ENCODE measurements around the gene TMEM238L. TPM values are rescaled to one million over a fixed set of nuclear protein-coding genes. Genes with fewer than 3 reads are reported as not detected.

The TMEM238L gene
- total RNA-seq, 1 experiment from 2014 or later: not detected

DNA sequence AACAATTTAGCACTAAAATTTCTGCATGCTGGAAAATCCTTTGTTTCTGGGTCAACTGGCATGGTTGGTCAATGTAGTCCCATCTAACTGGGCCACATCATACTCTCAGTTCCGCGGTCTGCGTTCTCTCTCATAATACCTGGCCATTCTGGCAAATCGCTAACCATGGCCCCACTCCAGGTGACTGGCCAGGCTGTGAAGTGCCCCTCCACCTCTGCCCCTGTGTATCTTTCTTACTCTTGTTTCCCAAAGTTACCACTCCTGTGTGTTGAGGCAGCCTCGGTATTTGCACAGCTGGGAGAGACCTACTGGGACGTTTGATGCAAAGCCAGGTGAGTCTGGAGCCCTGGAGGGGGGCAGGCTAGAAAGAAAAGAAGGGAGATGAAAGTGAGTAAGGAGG, 2.0 kb upstream of the TMEM238L start:
- H4K8ac ChIP-seq (replicated peaks; ENCODE audit: insufficient read length, low read depth, low read length): no peak overlapping the region
- H3K18ac ChIP-seq (ENCODE audit: insufficient read length, low read depth, low read length): no peak overlapping the region
- H3K4ac ChIP-seq (ENCODE audit: low read depth, low read length): no peak overlapping the region
- no peak overlapping the region for H4K91ac ChIP-seq (ENCODE audit: insufficient read length, low read depth, low read length)
- Mint-ChIP-seq H3K4me1 (peaks cover 18 to 23% of the 10 kb centered on the region in 2 experiments), H3K27me3 (ENCODE audit: low read depth) (peaks cover 1% of the 10 kb centered on the region; the same call in 1 of the 2 replicates), H3K27ac (no peak overlapping the region), H3K9me3 (no peaks in the 10 kb centered on the region), H3K36me3 (ENCODE audit: insufficient read depth in 1 of 3, low read depth in 3 of 3) (no peaks in the 10 kb centered on the region), H3K4me3 (no peak overlapping the region)
- H3K79me1 ChIP-seq (ENCODE audit: insufficient read depth, low read depth, low read length, poor library complexity, severe bottlenecking): no peaks in the 10 kb centered on the region
- H3K27ac ChIP-seq (ENCODE audit: insufficient read length, low read depth, low read length): no peak overlapping the region
- WGBS (ENCODE audit: extremely low coverage, insufficient read length, low lambda C conversion rate): no CpG with 5 or more reads among the region's 6 CpGs
- no peak overlapping the region for H2BK5ac ChIP-seq (ENCODE audit: insufficient read length, low read length)
- no peaks in the 10 kb centered on the region for H4K20me1 ChIP-seq (ENCODE audit: control insufficient read depth, insufficient read depth, insufficient read length)
- no peak overlapping the region for H3K14ac ChIP-seq (ENCODE audit: insufficient read depth, low read length)
- H2BK15ac ChIP-seq (ENCODE audit: low read depth, low read length): no peak overlapping the region
- H3K79me2 ChIP-seq (ENCODE audit: insufficient read depth, low read length): no peaks in the 10 kb centered on the region
- H3K4me2 ChIP-seq (ENCODE audit: insufficient read depth, insufficient read length, low read length): no peak overlapping the region
- H3K23me2 ChIP-seq (ENCODE audit: insufficient read length, low read depth, low read length, poor library complexity, severe bottlenecking): no peaks in the 10 kb centered on the region
- H2BK120ac ChIP-seq (ENCODE audit: low read depth, low read length, poor library complexity, severe bottlenecking): no peak overlapping the region
- H2BK20ac ChIP-seq (ENCODE audit: low read depth, low read length, poor library complexity, severe bottlenecking): no peak overlapping the region
- no peaks in the 10 kb centered on the region for H3K9me3 ChIP-seq (ENCODE audit: control insufficient read depth, low read depth, low read length)
- H3K23ac ChIP-seq (ENCODE audit: insufficient read length, low read depth, low read length): no peak overlapping the region
- H3K4me1 ChIP-seq (ENCODE audit: insufficient read depth, low read length): no peaks in the 10 kb centered on the region; the same call in 1 of the 2 replicates
- no peak overlapping the region for H4K5ac ChIP-seq (ENCODE audit: insufficient read length, low read depth, low read length)
- no peak overlapping the region for H2AK5ac ChIP-seq (ENCODE audit: insufficient read length, low read length)
- TF ChIP-seq, protein P1, sequence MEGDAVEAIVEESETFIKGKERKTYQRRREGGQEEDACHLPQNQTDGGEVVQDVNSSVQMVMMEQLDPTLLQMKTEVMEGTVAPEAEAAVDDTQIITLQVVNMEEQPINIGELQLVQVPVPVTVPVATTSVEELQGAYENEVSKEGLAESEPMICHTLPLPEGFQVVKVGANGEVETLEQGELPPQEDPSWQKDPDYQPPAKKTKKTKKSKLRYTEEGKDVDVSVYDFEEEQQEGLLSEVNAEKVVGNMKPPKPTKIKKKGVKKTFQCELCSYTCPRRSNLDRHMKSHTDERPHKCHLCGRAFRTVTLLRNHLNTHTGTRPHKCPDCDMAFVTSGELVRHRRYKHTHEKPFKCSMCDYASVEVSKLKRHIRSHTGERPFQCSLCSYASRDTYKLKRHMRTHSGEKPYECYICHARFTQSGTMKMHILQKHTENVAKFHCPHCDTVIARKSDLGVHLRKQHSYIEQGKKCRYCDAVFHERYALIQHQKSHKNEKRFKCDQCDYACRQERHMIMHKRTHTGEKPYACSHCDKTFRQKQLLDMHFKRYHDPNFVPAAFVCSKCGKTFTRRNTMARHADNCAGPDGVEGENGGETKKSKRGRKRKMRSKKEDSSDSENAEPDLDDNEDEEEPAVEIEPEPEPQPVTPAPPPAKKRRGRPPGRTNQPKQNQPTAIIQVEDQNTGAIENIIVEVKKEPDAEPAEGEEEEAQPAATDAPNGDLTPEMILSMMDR (conservative IDR thresholded peaks at IDR 0.05): no peak
- H3K27me3 ChIP-seq (ENCODE audit: insufficient read depth, low read length): no peaks in the 10 kb centered on the region
- no peak overlapping the region for H3K9ac ChIP-seq (ENCODE audit: extremely low read depth, insufficient read length, low read length)
- H2AFZ ChIP-seq (ENCODE audit: low read length): no peak overlapping the region
- no peak for DNase-seq
- no peak overlapping the region for H3T11ph ChIP-seq (ENCODE audit: low read length)
- H2BK12ac ChIP-seq (ENCODE audit: insufficient read length, low read depth, low read length): no peak overlapping the region
- no peak overlapping the region for H3K56ac ChIP-seq (ENCODE audit: insufficient read length, low read depth, low read length)

All from H9 (cell line).